Measurements from ENCODE around the gene CRELD2. TPM values are rescaled to one million over a fixed set of nuclear protein-coding genes. Genes with fewer than 3 reads are reported as not detected.
A peak's percentile ranks its signal among the peaks of the same experiment; 100 is the strongest.

Gene CRELD2
- total RNA-seq, 2 experiments from 2014 or later = 15.2 to 16.4 TPM

DNA sequence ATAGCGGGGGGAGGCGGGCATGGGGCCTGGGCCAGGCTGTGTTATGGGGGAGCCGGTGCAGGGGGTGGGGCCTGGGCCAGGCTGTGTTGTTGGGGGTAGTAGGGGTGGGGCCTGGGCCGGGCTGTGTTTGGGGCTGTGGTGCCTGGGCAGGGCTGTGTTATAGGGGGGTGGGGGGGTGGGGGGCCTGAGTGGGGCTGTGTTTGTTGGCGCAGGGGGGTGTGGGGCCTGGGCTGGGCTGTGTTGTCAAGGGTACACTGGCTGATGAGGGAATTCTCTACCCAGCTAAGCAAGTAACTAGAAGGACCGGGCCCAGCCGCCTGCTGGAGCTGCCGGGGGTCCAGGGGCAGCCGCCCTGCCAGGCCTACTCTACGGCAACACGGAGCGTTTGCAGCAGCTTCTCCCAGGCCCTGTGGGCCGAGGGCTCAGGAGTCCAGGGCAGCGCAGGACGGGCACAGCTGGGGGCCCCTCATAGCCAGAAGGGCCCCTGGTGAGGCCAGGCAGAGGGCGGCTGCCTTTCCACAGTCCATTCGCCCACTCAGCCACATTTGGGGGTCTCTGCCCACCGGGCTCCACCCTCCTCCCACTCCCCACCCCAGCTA, 32.1 kb downstream of the CRELD2 start:
- peaks cover 7% of the 10 kb centered on the region for H3K4me1 Mint-ChIP-seq
- no peaks in the 10 kb centered on the region for H3K27me3 Mint-ChIP-seq

DNA sequence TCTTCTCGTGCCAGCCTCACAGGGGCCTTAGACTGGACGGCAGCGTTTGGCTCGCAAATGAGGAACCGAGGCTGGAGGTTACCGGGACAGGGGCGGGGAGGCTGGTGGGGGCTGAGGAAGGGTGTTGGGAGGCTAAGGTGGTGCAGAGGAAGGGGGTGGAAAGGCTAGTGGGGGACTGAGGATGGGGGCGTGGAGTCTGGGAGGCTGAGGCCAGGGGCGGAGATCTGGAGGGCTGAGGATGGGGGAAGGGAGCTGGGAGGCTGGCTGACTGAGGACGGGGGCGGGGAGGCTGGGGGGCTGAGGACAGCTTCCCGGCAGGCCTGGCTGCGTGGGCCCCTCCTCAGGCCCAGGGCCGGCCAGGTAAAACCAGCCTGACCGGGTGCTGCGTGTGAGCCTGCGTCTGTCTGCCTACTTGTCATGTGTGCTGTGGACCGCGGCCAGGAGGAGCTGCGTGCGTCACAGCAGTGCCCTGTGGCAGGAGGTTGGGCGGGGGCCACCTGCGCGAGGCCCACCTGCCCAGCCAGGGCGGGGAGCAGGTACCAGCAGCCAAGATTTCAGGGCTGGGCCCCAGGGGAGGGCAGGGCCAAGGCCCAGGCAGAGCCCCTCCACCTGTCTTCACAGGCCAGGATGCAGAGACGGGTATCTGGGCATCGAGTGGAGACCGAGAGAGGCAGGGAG, 32.7 kb downstream of the CRELD2 start:
- Mint-ChIP-seq H3K4me1 (peaks cover 3% of the 10 kb centered on the region), H3K4me3 (peak overlapping the region; percentile 22), H3K27ac (peak overlapping the region; percentile 47), H3K36me3 (ENCODE audit: low read depth) (no peaks in the 10 kb centered on the region), H3K9me3 (ENCODE audit: low read depth) (no peaks in the 10 kb centered on the region), H3K27me3 (no peaks in the 10 kb centered on the region)
- DNase-seq (peak; percentile 95), ATAC-seq (peak; percentile 98)
- CTCF ChIA-PET = interaction anchor here (0.8 to 1.6 kb wide), 4 partner anchors 11 to 79 kb away, joined by 3 read pairs; no protein-coding TSS in a partner anchor
- POLR2A ChIA-PET = interaction anchor here (0.6 to 1.1 kb wide), 7 partner anchors 8 to 133 kb away, joined by 3 to 9 read pairs (median 4); partner anchors contain the start of gene PIM3
- intact Hi-C loops (cut with DNase I, micrococcal nuclease) = loop anchor here in 1 of 2 experiments (1.0 kb wide), 1 partner anchor 8 kb away; no protein-coding TSS in a partner anchor

More for the DNA sequence above, 32.1 kb downstream of the CRELD2 start:
- no peaks in the 10 kb centered on the region for H3K9me3 Mint-ChIP-seq (ENCODE audit: low read depth)
- H3K36me3 Mint-ChIP-seq (ENCODE audit: low read depth) = no peaks in the 10 kb centered on the region
- no peak overlapping the region for H3K4me3 Mint-ChIP-seq
- ChIA-PET POLR2A (interaction anchor here (0.6 to 1.1 kb wide), 4 partner anchors 9 to 132 kb away, joined by 3 to 9 read pairs (median 6); partner anchors contain the start of gene PIM3), CTCF (interaction anchor here (1.0 to 1.3 kb wide), 2 partner anchors 11 to 80 kb away, joined by 3 read pairs; no protein-coding TSS in a partner anchor)
- DNase-seq (no peak), ATAC-seq (no peak)
- intact Hi-C loops (cut with DNase I, micrococcal nuclease) = no loop called here
- no peak overlapping the region for H3K27ac Mint-ChIP-seq

GRCh38 chr22:49951678-49951985, 33.2 kb downstream of the CRELD2 start:
- H3K4me1 Mint-ChIP-seq = peaks cover 3% of the 10 kb centered on the region
- no peaks in the 10 kb centered on the region for H3K36me3 Mint-ChIP-seq (ENCODE audit: low read depth)
- H3K27me3 Mint-ChIP-seq = no peaks in the 10 kb centered on the region
- no peak for ATAC-seq
- H3K27ac Mint-ChIP-seq = no peak overlapping the region
- intact Hi-C loops (cut with DNase I, micrococcal nuclease) = loop anchor here in 1 of 2 experiments (1.0 kb wide), 1 partner anchor 8 kb away; no protein-coding TSS in a partner anchor
- POLR2A ChIA-PET = interaction anchor here (0.6 to 1.1 kb wide), 6 partner anchors 8 to 19 kb away, joined by 3 to 7 read pairs (median 4); partner anchors contain the start of gene PIM3
- H3K4me3 Mint-ChIP-seq = no peak overlapping the region
- H3K9me3 Mint-ChIP-seq (ENCODE audit: low read depth) = no peaks in the 10 kb centered on the region
- DNase-seq = no peak
- CTCF ChIA-PET = interaction anchor here (0.8 to 1.6 kb wide), 4 partner anchors 10 to 79 kb away, joined by 3 read pairs; no protein-coding TSS in a partner anchor

DNA sequence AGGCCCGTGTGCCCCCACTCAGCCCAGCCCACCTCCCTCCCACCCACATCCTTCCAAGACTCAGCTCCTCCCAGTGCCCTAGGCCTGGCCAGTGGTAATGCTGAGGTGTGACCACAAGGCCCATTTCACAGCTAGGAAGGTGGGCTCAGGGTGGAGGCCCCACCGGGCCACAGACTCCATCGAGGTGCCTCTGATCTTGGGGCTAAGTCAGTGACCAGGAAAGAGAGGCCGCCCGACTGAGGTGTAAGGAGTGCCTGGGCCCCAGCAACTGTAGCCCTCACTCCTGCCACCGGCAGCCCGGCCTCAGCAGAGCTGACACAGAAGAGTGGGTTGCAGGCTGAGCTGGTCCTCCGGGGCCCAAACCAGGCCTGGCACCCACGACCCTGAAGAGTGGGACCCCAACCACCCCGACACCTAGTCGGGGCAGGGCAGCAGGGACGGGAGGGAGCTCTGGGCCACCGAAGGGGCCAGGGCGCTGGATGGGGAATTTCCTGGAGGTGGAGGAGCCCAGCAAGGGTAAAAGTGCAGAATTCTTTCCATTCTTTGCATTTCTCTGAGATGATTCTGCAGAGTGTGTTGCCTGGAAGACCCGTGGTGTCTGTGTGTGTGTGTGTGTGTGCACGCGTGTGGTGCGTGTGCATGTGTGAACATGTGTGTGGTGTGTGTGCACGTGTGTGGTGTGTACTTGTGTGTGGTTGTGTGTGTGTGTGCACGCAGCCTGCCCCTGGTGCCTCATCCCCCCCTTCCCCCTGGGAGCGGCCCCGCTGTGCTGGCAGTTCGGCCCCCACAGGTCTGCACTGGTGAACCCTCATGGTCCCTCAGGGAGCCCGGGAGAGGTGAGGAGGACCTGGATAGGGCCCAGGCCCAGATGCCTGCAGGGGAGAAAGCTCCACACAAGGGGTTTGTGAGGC, 33.8 kb downstream of the CRELD2 start:
- no peaks in the 10 kb centered on the region for H3K9me3 Mint-ChIP-seq (ENCODE audit: low read depth)
- peaks cover 3% of the 10 kb centered on the region for H3K4me1 Mint-ChIP-seq
- H3K36me3 Mint-ChIP-seq (ENCODE audit: low read depth) = no peaks in the 10 kb centered on the region
- H3K27me3 Mint-ChIP-seq = no peaks in the 10 kb centered on the region
- ATAC-seq = no peak
- ChIA-PET CTCF (interaction anchor here (1.3 to 1.6 kb wide), 2 partner anchors 14 to 78 kb away, joined by 3 read pairs; no protein-coding TSS in a partner anchor), POLR2A (interaction anchor here (1.1 kb wide), 1 partner anchor 10 kb away, joined by 3 read pairs; no protein-coding TSS in a partner anchor)
- intact Hi-C loops (cut with DNase I, micrococcal nuclease) = loop anchor here in 1 of 2 experiments (1.0 kb wide), 1 partner anchor 7 kb away; no protein-coding TSS in a partner anchor
- no peak overlapping the region for H3K4me3 Mint-ChIP-seq
- DNase-seq = no peak
- no peak overlapping the region for H3K27ac Mint-ChIP-seq

DNA sequence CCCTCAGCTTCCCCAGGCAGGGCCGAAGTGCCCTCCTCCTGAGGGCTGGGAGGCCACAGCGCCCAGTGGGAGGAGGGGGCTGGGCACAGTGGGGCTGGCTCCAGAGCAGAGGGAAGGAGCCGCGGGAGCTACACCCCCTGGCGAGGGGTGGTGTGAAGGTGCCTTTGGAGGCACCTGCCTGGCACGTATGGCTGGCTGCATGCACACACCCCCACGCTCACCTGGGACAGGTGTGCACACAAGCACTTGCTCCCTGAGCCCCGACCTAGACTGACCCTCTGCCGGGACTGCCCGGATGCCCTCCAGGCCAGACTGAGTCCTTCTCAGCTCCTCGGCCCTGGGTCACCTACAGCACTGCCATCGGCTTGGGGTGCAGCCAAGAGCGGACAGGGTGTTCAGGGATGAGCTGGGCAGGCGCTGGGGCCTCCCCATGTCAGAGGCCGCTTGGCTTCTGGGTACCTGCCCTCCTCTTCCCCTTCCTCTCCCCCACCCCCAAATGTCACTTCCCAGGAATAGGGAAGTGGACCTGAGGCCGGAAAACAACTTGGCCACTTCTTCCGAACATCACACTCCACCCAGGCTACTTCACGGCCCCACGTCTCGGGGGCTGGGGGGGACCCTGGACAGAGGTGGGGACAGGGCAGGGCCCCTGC, 34.7 kb downstream of the CRELD2 start:
- Mint-ChIP-seq H3K27me3 (no peaks in the 10 kb centered on the region), H3K9me3 (ENCODE audit: low read depth) (no peaks in the 10 kb centered on the region), H3K27ac (no peak overlapping the region), H3K4me3 (no peak overlapping the region), H3K36me3 (ENCODE audit: low read depth) (no peaks in the 10 kb centered on the region), H3K4me1 (peaks cover 3% of the 10 kb centered on the region)
- intact Hi-C loops (cut with DNase I, micrococcal nuclease) = no loop called here
- ChIA-PET CTCF (no interaction called here), POLR2A (interaction anchor here (1.1 kb wide), 1 partner anchor 9 kb away, joined by 3 read pairs; no protein-coding TSS in a partner anchor)
- no peak for DNase-seq
- ATAC-seq = no peak

- H3K4me1 Mint-ChIP-seq = peaks cover 6% of the 10 kb centered on the region
- intact Hi-C loops (cut with DNase I, micrococcal nuclease) = no loop called here
- ChIA-PET POLR2A (interaction anchor here (1.1 kb wide), 1 partner anchor 9 kb away, joined by 3 read pairs; no protein-coding TSS in a partner anchor), CTCF (interaction anchor here (1.5 kb wide), 1 partner anchor 77 kb away, joined by 4 read pairs; no protein-coding TSS in a partner anchor)
- H3K27me3 Mint-ChIP-seq = no peaks in the 10 kb centered on the region
- H3K9me3 Mint-ChIP-seq (ENCODE audit: low read depth) = no peaks in the 10 kb centered on the region
- no peak for DNase-seq
- no peaks in the 10 kb centered on the region for H3K36me3 Mint-ChIP-seq (ENCODE audit: low read depth)
- no peak for ATAC-seq
- no peak overlapping the region for H3K27ac Mint-ChIP-seq
- no peak overlapping the region for H3K4me3 Mint-ChIP-seq
Measured at GRCh38 chr22:49953680-49954344, 35.4 kb downstream of the CRELD2 start.

- Mint-ChIP-seq H3K4me1 (peaks cover 11% of the 10 kb centered on the region), H3K27ac (no peak overlapping the region), H3K9me3 (ENCODE audit: low read depth) (no peaks in the 10 kb centered on the region), H3K4me3 (no peak overlapping the region), H3K27me3 (no peaks in the 10 kb centered on the region), H3K36me3 (ENCODE audit: low read depth) (no peaks in the 10 kb centered on the region)
- ChIA-PET CTCF (interaction anchor here (0.5 to 1.5 kb wide), 2 partner anchors 76 to 366 kb away, joined by 3 to 4 read pairs; no protein-coding TSS in a partner anchor), POLR2A (no interaction called here)
- ATAC-seq = no peak
- intact Hi-C loops (cut with DNase I, micrococcal nuclease) = no loop called here
- no peak for DNase-seq
Measured at GRCh38 chr22:49954354-49954753, 35.9 kb downstream of the CRELD2 start.

DNA sequence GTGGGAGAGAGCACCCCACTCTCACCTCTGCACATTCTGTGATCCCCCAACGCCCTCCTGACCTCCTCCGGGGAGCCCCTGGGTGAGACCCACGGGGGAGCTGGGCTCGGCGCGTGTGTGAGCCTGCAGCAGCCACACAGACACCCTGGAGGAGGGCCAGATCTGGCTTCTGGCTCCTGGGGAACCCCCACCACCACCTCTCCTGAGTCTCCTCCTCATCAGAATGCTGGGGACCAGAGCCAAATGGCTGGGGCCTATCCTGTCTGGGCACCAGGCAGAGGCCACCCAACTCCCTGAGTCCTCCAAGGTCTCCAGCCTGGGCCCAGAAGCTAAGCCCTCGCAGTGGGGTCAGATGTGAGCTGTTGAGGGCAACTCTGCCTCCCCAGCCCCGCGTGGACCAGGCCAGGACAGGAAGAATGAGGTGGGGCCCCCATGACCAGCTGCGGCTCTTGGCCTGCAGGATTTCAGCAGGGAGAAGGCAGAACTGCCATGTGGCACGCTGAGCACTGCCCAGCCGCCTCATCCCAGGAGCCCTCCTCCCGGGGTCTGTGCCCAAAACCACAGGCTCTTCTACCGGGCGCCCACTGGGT, 36.7 kb downstream of the CRELD2 start:
- CTCF ChIA-PET = interaction anchor here (0.5 to 1.5 kb wide), 2 partner anchors 76 to 365 kb away, joined by 3 to 4 read pairs; no protein-coding TSS in a partner anchor
- POLR2A ChIA-PET = no interaction called here
- DNase-seq = no peak
- Mint-ChIP-seq H3K27me3 (no peaks in the 10 kb centered on the region), H3K4me3 (no peak overlapping the region), H3K4me1 (peaks cover 14% of the 10 kb centered on the region), H3K36me3 (ENCODE audit: low read depth) (no peaks in the 10 kb centered on the region), H3K27ac (no peak overlapping the region), H3K9me3 (ENCODE audit: low read depth) (no peaks in the 10 kb centered on the region)
- intact Hi-C loops (cut with DNase I, micrococcal nuclease) = no loop called here
- no peak for ATAC-seq

GRCh38 chr22:49955581-49956417, 37.4 kb downstream of the CRELD2 start:
- Mint-ChIP-seq H3K27ac (no peak overlapping the region), H3K27me3 (no peaks in the 10 kb centered on the region), H3K9me3 (ENCODE audit: low read depth) (no peaks in the 10 kb centered on the region), H3K4me1 (peaks cover 14% of the 10 kb centered on the region), H3K4me3 (no peak overlapping the region), H3K36me3 (ENCODE audit: low read depth) (no peaks in the 10 kb centered on the region)
- DNase-seq (no peak), ATAC-seq (no peak)
- ChIA-PET CTCF (interaction anchor here (1.5 kb wide), 1 partner anchor 75 kb away, joined by 4 read pairs; no protein-coding TSS in a partner anchor), POLR2A (no interaction called here)
- intact Hi-C loops (cut with DNase I, micrococcal nuclease) = no loop called here

Data from activated CD4-positive, alpha-beta T cell treated with anti-CD3 and anti-CD28 coated beads for 36 hours (primary cell).